ENCODE measurements around the gene TACR2.

The TACR2 gene

DNA sequence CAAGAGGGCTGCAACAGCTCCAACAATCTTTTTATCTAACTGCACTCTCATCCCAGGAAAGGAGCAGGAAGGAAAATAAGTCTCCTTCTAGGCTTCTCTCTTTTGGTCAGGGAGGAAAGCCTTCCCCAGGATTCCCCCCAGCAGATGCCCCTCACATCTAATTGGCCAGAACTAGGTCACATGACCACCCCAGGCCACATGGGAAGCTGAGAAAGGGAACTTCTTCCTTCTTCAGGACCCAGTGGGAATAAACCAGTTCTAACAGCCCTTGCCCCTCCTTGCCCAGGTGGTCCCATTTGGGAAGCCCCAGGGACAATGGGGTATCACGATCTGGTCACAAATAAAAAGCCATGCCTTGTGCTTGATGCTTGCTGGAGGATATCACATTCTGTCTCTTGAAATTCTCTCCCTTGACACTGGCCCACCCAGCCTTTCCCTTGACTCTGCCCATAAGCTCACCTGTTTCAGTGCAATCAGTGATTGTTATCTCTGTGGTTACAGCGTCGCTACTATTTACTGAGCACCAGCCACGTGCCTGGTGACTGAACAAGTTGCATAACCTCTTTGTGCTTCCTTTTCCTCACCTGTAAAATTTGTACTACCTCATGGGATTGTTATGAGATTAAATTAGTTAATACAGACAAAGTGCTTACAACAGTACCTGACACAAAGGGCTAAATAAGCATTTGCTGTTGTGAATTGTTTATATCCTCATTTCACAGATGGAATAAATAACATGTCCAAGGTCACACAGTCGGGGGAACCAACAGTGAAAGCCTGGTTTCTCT is 9.0 kb upstream of the TACR2 start:
- TF ChIP-seq, protein P1, sequence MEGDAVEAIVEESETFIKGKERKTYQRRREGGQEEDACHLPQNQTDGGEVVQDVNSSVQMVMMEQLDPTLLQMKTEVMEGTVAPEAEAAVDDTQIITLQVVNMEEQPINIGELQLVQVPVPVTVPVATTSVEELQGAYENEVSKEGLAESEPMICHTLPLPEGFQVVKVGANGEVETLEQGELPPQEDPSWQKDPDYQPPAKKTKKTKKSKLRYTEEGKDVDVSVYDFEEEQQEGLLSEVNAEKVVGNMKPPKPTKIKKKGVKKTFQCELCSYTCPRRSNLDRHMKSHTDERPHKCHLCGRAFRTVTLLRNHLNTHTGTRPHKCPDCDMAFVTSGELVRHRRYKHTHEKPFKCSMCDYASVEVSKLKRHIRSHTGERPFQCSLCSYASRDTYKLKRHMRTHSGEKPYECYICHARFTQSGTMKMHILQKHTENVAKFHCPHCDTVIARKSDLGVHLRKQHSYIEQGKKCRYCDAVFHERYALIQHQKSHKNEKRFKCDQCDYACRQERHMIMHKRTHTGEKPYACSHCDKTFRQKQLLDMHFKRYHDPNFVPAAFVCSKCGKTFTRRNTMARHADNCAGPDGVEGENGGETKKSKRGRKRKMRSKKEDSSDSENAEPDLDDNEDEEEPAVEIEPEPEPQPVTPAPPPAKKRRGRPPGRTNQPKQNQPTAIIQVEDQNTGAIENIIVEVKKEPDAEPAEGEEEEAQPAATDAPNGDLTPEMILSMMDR (IDR thresholded peaks at IDR 0.05; ENCODE audit: low read depth, low read length) = no peak
- H3K4me3 ChIP-seq (ENCODE audit: low read depth, low read length) = no peak overlapping the region

DNA sequence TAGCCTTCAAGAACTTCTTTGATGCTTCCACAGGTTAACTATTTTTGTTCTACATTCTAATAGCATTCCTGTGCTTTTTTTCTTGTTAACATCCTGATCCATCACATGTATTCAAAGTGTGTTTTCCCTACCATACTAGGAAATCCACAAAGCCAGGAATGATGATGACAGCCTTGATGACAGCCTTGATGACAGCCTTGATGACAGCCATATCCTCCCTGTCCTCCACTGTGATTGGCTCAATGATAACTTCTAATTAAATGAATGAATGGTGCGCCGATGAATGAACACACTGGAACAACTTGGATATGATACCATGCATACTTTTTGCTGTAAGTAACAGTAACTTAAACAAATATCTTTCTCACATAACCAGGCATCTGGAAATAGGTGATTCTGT is 8.3 kb upstream of the TACR2 start:
- H3K4me3 ChIP-seq (ENCODE audit: low read depth, low read length) = no peak overlapping the region

DNA sequence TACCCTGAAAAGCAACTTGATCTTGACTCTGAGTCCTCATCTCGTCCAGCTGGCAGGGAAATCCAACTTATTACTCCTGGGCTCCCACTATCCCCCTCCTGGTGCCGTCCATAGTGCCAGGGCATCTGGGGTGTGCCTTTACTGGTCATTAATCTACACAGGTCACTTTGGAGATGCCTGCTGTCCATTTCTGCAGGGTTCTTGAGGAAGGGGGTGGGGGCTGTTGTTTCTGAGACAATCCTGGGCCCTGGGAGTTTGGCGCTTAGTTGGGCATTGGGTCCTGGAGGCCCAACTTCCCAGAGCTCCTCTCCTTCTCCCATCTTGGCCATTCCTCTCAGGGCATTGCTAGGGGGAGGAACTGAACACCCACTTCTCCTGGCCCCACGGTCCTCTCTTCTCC is 6.0 kb upstream of the TACR2 start:
- TF ChIP-seq, protein P1 (IDR thresholded peaks at IDR 0.05; ENCODE audit: low read depth, low read length) = no peak
- H3K4me3 ChIP-seq (ENCODE audit: low read depth, low read length) = no peak overlapping the region

More for the DNA sequence above, 8.3 kb upstream of the TACR2 start:
- TF ChIP-seq, protein P1 (IDR thresholded peaks at IDR 0.05; ENCODE audit: low read depth, low read length) = no peak

DNA sequence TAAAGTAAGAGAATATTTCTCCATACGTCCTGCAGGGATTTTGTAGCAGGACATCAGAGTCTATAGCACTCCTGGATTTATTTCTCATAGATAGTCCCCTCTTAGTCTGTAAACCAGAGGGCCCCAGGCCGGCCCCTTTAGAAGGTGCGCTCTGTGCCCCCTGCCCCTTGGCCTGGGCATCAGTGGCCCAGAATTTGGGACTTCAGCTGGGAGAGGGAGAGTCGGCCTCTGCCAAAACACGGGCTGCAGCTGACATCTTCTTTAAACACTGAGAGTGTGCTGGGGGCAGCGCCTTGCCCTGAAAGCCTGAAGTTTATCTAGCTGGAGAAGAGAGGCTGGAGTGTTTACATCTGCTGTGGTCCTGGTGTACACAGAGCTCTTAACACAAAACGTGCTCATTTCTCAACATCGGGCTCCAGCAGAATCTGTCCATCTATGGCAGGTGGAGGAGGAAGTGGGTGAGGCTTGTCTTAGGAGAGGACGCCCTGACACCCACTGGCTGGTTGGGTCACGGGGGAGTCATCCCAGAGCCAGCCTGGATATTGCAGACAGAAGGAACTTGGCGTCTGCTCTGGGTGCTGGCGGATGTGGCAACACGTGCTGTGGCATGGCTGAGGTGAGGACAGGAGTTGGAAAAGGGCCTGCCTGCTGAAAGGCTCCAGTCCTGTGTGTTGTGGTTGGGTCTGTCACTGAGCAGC is 5.0 kb upstream of the TACR2 start:
- no peak overlapping the region for H3K4me3 ChIP-seq (ENCODE audit: low read depth, low read length)
- TF ChIP-seq, protein P1 (IDR thresholded peaks at IDR 0.05; ENCODE audit: low read depth, low read length) = no peak

DNA sequence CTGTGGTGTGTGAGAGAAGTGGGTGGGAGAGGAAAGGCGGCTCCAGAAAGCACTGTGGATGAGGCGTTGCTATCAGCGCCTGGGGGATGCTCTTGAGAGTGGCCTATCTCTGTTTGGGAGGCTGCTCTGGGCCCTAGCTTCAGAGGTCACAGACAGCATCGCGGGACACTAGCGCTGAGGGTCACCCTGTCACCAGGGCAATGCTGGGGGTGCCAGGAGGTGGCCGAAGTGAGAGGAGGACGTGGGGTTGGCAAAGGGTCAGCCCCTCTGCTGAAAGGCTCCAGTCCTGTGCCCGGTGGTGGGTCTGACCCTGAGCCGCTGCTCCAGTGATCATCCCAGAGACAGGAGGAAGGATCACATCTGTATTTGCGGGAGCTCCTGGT is 3.0 kb upstream of the TACR2 start:
- TF ChIP-seq, protein P1 (IDR thresholded peaks at IDR 0.05; ENCODE audit: low read depth, low read length) = no peak

DNA sequence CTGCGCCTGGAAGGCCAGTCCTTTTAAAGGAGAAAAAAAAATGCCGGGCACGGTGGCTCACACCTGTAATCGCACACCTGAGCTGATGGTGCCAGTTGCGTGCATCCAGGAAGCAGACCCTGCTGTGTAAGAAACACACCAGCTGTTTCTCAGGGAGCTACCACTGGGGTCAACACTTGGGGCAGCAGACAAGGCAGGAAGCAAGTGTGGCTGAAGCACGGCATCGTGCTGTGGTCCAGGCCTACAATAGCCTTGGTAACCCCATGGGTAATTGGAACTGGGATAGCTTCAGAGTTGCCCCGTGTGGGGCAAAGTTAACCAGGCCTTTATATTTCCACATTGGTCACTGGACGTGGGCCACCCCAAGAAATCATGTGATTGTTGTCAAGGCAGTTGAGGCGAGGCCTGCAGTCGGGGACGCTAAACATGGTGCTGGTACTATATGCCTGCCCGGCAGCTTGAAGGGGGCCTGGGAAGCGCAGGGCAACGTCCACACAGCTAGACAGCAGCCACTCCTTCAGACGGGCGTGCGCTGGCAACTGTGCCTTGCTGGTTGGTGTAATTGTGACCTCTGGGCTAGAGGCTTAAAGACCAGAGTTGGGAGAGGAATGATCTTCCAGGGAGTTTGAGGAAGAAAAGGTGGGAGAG is 2.5 kb upstream of the TACR2 start:
- H3K4me3 ChIP-seq (ENCODE audit: low read depth, low read length) = no peak overlapping the region
- TF ChIP-seq, protein P1 (IDR thresholded peaks at IDR 0.05; ENCODE audit: low read depth, low read length) = no peak

More for the DNA sequence above, 3.0 kb upstream of the TACR2 start:
- no peak overlapping the region for H3K4me3 ChIP-seq (ENCODE audit: low read depth, low read length)
